NCI-H460 (cell line): Measurements from ENCODE around the gene VPS45. TPM values are rescaled to one million over a fixed set of nuclear protein-coding genes. Genes with fewer than 3 reads are reported as not detected.
"Not testable (repeated sequence)": the region's sequence is repeated elsewhere in the genome, so short reads cannot be mapped to it uniquely, and the experiment has no call there.

Experiments
- DNase-seq: peaks from one replicate; pipeline ENCODE4 v3.0.0-alpha.2; 2016; ENCODE audit warnings: low read depth; ENCODE audit errors: extremely low read depth
- total RNA-seq: library from RNA; depleted of rRNA; stranded (reverse); fragments of >200 nt; shearing (Covaris generic); gene quantifications from 2 replicates; pipeline ENCODE4 v1.2.3, GENCODE V29; 2014; rRNA removed

VPS45 gene
- total RNA-seq, 1 experiment from 2014 or later = 46.9 TPM

DNA sequence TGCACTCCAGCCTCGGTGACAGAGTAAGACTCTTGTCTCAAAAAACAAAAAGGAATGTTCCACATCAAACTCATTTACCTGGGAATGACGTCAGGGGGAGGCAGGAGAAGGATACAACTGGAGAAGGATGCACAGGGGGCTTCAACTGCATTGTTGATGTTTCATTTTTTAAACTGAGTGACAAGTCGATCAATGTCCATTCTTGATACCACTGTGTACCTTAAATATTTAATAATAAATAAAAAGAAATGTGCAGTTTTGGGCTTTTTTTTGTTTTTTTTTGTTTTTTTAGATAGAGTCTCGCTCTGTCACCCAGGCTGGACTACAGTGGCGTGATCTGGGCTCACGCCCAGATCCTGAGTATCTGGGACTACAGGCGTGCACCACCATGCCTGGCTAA lies 117.9 kb downstream of the VPS45 start:
- no peak for DNase-seq

DNA sequence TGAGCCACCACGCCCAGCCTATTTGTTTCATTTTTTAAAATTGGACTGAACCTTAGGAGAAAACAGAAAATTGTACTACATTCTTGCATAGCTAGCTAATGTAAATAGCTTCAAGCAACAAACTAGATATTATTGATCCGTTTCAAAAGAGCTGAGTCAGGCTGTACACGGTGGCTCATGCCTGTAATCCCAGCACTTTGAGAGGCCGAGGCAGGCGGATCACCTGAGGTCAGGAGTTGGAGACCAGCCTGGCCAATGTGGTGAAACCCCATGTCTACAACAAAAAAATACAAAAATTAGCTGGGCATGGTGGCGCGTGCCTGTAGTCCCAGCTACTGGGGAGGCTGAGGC lies 118.8 kb downstream of the VPS45 start:
- DNase-seq = not testable (repeated sequence)

DNA sequence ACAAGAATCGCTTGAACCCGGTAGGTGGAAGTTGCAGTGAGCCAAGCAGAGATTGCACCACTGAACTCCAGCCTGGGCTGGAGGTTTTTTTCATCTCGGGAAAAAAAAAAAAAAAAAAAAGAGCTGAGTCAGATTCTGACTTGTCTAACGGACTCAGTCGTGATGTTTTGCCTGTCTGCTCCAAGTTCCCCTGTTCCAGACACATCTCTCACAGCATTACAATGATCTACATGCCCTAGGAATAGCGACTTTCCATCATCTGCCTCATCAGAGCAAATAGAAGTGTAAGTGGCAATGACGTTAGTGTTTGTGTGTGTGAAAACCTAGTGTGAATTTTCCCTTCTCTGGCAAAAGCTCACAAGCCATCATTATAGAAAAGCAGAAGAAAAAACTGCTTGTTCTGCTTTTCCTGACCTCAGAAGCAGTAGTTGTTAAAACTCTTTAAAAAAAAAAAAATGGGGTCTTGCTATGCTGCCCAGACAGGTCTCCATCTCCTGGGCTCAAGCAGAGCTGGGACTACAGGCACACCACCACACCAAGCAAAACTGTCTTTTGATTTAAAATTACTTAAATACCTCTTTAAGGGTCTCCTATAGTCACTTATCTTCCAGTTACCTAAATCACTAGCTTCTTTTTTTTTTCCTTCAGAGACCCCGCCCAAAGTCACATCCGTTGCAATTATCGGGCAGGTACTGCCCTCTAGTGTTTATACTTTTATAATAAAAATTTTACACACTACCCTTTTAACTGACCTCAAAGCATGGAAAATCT lies 119.4 kb downstream of the VPS45 start:
- DNase-seq = peak; percentile 60

DNA sequence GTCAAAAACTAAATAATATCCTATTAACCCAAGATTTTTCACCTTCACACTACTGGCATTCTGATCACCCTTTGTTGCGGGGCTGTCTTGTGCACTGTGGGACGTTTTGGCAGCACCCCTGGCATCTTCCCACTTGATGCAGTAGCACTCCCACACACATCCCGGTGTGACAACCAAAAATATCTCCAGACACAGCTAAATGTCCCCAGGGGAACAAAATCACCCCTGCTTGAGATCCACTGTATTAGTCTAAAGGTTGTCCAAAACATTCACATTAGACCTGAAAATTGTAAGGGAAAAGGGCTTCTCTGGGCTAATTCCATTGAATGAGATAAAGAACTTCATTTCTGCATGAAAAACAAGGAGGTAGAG lies 120.0 kb downstream of the VPS45 start:
- DNase-seq = no peak

GRCh38 chr1:150192012-150192411 lies 124.4 kb downstream of the VPS45 start:
- no peak for DNase-seq

DNA sequence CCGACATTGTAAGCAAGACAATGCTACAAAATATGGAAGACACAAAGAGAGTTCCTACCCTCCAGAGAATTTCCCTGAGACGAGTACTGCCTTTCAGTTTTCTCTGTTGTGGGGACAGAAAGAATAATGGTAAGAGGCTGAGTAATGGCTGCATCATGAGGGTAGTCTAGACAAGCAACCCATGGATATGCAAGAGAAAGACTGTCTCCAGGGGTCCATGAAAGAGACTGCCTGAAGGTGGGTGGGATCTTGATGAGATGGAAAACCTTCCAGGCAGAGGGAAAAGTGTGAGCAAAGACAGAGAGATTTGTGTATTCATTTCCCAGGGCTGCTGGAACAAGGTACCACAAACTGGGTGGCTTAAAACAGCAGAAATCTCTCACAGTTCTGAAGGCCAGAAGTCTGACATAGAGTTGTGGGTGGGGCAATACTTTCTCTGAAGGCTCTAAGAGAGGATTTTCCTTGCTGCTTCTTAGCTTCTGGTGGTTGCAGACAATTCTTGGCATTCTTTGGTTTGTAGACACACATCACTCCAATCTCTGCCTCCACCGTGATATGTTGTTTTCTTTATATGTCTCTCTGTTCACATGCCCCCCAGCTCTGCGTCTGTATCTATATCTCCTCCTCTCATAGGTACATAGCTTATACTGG lies 126.9 kb downstream of the VPS45 start:
- DNase-seq = no peak

Other genes starting within 250 kb of the VPS45 start
- 21.7 and 24.9 TPM in 2 replicates for gene BOLA1, start 168.2 kb upstream of the VPS45 start, total RNA-seq
- gene SV2A, start 149.9 kb upstream of the VPS45 start, total RNA-seq = 0.63 and 1.3 TPM in 2 replicates
- gene SF3B4, start 140.0 kb upstream of the VPS45 start, total RNA-seq = 20.0 and 29.4 TPM in 2 replicates
- 8.7 and 10.5 TPM in 2 replicates for gene MTMR11, start 130.9 kb upstream of the VPS45 start, total RNA-seq
- gene OTUD7B, start 57.0 kb upstream of the VPS45 start, total RNA-seq = 18.9 TPM in 2 replicates
- gene PLEKHO1, start 82.1 kb downstream of the VPS45 start, total RNA-seq = 6.7 and 10.1 TPM in 2 replicates
- 69.0 and 73.9 TPM in 2 replicates for gene ANP32E, start 168.3 kb downstream of the VPS45 start, total RNA-seq
- gene CA14, start 190.0 kb downstream of the VPS45 start, total RNA-seq = not detected in 2 replicates
- 123 and 135 TPM in 2 replicates for gene APH1A, start 201.2 kb downstream of the VPS45 start, total RNA-seq
- gene C1orf54, start 205.0 kb downstream of the VPS45 start, total RNA-seq = 3.6 TPM in 1 of 2 replicates, not detected in the other
- gene CIART, start 214.8 kb downstream of the VPS45 start, total RNA-seq = 1.1 and 1.4 TPM in 2 replicates
- 102 and 112 TPM in 2 replicates for gene MRPS21, start 226.1 kb downstream of the VPS45 start, total RNA-seq